GM19467 (cell line): Measurements from ENCODE around the gene SLC27A3.
A peak's percentile ranks its signal among the peaks of the same experiment; 100 is the strongest.
"Not testable (repeated sequence)": the region's sequence is repeated elsewhere in the genome, so short reads cannot be mapped to it uniquely, and the experiment has no call there.

ENCODE experiments used
- ATAC-seq: cut with Tn5 transposase; IDR thresholded peaks from one replicate; pipeline ENCODE4 v1.9.1; 2021; ENCODE audit warnings: mild to moderate bottlenecking, moderate library complexity; ENCODE audit not compliant: unreplicated experiment

Gene SLC27A3

DNA sequence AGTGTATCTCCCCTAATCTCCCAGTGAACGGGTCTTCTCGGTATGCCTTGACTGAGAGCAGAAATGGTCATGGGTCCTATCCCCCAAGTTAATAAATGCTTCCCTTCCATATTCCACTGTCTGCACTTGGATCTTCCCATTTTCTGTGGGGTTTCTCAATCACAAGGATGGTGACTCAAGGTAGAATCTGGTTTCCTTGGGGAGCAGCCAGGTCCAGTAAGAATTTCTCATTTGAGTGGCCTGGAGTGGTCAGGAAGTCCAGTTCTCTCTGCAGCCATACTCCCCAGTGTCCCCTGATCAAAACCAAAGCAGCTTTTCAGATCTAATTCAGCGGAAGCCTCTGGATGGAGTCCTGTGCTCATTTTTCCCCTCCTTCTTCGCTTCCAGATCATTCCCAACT, 14.8 kb upstream of the SLC27A3 start:
- no peak for ATAC-seq

- no peak for ATAC-seq
Observed at GRCh38 chr1:153763365-153764225, 11.6 kb upstream of the SLC27A3 start.

GRCh38 chr1:153764310-153764709, 10.9 kb upstream of the SLC27A3 start:
- ATAC-seq: no peak

DNA sequence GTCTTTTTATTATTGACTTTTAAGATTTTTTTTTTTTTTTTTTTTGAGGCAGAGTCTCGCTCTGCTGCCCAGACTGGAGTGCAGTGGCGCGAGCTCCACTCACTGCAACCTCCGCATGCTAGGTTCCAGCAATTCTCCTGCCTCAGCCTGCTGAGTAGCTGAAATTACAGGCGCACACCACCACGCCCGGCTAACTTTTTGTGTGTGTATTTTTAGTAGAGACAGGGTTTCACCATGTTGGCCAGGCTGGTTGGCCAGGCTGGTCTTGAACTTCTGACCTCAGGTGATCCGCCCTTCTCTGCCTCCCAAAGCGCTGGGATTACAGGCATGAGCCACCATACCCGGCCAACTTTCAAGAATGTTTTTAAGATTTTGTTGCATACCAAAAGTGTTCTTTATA, 8.5 kb upstream of the SLC27A3 start:
- not testable (repeated sequence) for ATAC-seq

- ATAC-seq: no peak
Observed at GRCh38 chr1:153767519-153767918, 7.7 kb upstream of the SLC27A3 start.

- no peak for ATAC-seq
Observed at GRCh38 chr1:153768316-153769181, 6.7 kb upstream of the SLC27A3 start.

DNA sequence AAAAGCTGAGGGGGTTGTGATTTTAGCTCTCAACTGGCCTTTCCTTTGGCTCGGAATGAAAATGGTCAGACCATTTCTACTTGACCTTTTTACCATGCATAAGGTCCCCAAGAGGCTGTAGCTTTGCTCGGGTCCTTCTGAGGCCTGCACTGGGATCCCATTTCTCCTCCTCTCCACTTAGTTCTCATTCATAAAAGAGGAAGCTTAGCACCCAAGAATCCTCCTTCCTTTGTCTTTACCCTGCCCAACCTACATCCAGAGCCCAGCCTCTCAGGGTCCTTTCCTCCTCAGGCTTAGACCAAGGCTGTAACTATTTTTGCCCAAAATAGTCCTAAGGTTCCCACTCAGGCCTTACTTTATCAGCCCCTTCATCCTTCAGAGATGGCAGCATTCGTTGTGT, 6.0 kb upstream of the SLC27A3 start:
- no peak for ATAC-seq

GRCh38 chr1:153770797-153771196, 4.4 kb upstream of the SLC27A3 start:
- no peak for ATAC-seq

DNA sequence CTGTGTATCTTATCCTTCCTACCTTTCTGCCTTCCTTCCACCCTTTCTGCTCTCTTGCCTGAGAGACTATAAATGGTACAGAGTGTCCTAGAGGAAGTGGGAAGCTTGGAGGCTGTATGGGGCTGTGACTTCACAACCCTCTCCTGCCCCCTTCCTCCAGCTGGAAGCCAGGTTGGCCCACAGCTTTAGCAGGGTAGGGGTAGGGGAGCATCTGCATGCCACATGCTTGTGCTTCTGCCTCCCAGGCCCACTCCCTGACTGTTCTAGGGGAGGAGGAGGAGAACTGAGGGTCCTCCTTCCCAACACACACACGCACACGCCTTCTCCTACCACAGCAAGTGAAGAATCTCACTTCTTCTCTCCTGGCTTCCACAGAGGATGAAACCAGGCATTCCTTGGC, 3.9 kb upstream of the SLC27A3 start:
- ATAC-seq: no peak

DNA sequence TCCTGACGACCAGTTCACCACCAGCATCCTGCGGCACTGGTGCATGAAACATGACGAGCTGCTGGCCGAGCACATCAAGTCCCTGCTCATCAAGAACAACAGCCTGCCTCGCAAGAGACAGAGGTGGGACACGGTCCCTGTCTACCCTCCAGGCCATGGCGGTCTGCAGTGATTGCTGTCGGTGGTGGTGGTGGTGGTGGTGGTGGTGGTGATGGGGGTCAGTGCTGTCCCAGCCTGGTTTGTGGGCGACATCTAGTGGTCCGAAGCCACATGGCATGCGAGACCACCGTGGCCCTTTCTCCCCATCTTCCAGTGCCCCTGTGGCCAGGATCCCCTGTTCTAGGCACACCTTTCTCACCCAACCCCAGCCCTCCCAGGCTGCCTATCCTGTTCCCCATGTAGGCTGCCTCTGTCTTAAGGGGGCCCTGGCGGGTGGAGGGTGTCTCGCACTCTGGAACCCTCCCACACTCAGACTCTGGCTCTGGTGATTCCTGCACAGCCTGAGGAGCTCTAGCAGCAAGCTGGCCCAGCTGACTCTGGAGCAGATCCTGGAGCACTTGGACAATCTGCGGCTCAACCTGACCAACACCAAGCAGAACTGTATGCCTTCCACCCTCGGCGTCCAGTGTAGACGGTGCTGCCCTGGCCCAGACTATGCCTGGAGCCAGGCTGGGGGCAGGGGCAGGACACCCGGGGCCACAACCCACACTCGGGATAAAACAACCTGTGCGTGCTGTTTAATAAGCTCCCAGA, 3.2 kb upstream of the SLC27A3 start:
- ATAC-seq: no peak

DNA sequence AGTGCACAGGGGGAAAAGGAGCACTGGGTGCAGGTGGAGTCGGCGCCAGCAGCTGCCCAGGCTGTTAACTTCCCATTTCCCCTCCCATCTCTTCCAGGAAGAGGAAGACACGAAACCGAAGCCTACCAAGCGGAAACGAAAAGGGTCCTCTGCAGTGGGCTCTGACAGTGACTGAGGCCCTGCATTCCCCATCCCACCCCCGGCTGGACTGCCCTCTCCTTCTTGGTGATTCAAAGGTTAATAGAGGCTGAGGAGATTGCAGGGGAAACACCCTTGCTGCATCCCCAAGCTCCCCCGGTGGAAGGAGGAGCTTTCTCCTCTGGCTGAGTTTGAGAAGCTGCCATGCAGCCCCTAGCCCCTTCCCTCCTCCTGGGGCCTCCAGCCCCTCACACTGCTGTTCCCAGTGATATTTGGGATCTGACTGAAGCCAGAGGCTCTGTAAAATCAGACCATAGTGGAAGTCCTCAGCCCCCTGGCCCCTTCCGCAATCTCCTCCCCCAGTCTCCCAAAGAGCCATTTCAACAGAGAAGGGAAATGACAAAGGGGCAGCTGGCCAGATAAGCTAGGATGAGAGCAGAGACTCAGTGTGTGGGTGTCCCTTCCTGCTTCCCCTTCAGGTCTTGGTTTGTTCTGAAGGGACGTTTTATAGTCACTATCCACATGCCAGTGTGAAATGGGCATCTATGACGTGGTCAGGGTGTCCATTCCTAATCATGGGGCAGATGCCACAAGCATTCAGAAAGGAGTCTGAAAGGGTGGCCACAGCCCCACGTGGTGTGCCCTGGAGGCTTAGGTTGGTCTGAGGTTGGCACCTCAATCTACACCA, 1.9 kb upstream of the SLC27A3 start:
- ATAC-seq: no peak

- no peak for ATAC-seq
Observed at GRCh38 chr1:153774026-153774595, 1.1 kb upstream of the SLC27A3 start.

DNA sequence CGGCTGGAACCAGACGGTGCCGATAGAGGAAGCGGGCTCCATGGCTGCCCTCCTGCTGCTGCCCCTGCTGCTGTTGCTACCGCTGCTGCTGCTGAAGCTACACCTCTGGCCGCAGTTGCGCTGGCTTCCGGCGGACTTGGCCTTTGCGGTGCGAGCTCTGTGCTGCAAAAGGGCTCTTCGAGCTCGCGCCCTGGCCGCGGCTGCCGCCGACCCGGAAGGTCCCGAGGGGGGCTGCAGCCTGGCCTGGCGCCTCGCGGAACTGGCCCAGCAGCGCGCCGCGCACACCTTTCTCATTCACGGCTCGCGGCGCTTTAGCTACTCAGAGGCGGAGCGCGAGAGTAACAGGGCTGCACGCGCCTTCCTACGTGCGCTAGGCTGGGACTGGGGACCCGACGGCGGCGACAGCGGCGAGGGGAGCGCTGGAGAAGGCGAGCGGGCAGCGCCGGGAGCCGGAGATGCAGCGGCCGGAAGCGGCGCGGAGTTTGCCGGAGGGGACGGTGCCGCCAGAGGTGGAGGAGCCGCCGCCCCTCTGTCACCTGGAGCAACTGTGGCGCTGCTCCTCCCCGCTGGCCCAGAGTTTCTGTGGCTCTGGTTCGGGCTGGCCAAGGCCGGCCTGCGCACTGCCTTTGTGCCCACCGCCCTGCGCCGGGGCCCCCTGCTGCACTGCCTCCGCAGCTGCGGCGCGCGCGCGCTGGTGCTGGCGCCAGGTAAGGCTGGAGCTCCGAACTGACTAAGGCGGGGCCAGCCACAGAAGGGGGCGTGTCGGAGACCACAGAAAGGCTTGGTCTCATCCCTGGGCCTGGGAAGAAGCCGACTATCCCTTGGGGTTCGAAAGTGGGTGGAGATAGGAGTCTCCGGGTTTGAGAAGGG, 486 bp downstream of the SLC27A3 start:
- ATAC-seq: peak; percentile 54

DNA sequence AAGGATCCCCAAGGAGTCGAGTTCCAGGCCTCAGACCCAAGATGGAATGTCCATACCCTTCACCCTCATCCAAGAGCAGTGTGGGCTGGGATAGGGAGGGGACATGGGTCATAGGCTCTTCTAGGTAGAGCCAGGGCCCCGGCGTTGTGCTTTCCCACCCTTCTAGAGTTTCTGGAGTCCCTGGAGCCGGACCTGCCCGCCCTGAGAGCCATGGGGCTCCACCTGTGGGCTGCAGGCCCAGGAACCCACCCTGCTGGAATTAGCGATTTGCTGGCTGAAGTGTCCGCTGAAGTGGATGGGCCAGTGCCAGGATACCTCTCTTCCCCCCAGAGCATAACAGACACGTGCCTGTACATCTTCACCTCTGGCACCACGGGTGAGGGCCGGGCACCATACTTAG, 1.1 kb downstream of the SLC27A3 start:
- no peak for ATAC-seq

- no peak for ATAC-seq
Observed at GRCh38 chr1:153776845-153777370, 1.7 kb downstream of the SLC27A3 start.

GRCh38 chr1:153777648-153778047, 2.4 kb downstream of the SLC27A3 start:
- no peak for ATAC-seq

GRCh38 chr1:153778051-153778823, 3.0 kb downstream of the SLC27A3 start:
- ATAC-seq: no peak
